NCI-H2029 treated with DMSO at 0.1 percent for 48 hours (cell line): ENCODE data around the gene MID1IP1.

ENCODE experiments used
- DNase-seq: peaks from one replicate; lab custom pipeline; 2025; lab: John Stamatoyannopoulos, UW

The MID1IP1 gene

DNA sequence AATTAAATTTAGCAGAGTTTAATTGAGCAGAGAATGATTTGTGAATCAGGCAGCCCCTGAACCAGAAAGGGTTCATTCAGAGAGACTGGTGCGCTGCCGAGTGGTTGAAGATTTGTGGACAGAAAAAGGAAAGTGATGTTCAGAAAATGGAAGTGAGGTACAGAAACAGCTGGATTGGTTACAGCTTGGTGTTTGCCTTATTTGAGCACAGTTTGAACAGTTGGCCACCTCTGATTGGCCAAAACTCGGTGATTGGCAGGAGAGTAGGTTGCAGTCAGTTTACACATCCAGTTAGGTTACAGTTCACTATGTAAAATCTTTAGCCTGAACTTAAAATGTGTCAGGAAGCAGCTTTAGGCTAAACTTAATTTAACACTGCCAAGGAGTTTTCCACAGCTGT, 14.9 kb downstream of the MID1IP1 start:
- DNase-seq, result no peak

DNA sequence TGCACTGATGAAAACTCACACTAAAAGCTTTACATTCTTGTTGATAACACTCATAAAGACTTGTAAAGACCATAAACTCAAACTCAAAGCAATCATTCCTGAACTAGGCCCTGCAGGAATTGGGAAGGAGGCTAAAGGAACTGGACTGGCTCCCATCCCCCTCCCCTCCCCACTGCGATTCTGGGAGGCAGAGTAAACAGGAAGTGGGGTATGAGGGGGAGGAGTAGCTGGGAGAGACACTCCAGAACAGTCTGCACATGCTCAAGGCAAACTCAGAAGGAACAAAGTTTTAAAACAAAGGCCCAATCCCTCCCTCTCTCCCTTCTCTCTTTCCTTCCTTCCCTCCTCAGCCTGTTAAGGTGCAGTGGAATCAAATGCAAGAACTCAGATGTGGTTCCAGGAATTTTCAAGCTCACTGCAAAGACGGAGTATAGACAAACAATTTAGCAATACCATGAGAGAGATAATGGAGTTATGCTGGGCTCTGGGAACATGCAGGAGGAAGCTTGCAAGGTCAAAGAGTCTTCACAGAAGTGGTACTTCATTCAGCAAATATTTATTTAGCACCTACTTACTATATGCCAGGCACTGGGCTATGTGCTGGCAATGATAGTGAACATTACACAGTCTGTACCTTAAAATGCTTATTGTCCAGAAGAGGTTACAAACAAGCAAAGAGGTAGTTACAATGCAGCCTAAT, 15.9 kb downstream of the MID1IP1 start:
- no peak for DNase-seq

DNA sequence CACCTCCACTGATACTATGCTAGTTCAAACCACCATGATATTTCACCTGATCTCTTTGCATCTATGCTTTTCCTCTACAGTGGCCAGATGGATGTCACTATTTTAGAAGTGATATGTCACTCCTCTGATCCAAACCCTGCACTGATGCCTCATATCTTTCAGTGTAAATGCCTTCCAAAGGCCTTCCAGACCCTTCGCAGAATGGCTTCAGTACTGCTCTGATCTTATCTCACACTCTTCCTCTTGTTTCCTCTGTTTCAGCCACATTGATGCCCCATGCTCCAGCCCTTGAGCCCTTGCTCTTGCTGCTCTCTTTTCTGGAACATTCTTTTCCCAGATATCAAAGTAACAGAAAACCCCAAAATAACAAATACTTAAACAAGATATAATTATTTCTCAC, 17.9 kb downstream of the MID1IP1 start:
- no peak for DNase-seq

DNA sequence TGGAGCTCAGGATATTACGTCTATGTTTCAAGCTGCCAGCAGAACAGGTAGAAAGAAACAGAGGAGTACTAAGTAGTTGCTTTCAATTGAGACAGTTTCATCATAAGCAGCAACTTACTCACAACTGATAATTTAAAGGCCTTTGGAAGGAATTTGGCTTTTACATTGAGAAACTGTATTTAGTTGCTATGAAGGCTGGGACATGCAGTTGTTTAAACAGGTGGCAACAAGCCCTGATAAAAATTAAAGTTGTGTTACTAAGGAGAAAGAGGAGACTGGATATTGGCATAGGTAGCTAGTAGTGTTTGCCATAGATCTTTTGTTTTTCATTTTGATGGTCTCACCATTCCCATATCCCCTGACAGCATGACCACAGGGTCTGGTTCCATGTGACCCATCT, 18.4 kb downstream of the MID1IP1 start:
- DNase-seq, result no peak

DNA sequence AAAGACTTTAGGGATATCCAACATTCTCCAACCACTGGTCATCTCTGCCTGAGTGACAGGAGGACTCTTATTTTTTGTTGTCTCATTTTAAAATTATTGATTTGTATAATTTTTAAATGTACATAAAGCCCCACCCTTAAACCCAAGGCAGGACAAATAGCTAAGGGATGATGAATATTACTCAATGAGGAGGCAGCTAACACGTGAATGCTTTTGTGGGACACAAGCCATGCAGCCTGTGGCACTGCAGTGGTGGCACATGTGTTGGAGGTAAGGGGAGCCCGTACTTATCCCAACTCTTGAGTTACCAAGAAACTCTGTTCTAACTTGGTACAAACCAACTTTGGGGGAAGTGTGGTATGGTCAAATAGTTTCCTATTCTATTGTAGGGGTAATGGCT, 19.5 kb downstream of the MID1IP1 start:
- DNase-seq, result no peak

DNA sequence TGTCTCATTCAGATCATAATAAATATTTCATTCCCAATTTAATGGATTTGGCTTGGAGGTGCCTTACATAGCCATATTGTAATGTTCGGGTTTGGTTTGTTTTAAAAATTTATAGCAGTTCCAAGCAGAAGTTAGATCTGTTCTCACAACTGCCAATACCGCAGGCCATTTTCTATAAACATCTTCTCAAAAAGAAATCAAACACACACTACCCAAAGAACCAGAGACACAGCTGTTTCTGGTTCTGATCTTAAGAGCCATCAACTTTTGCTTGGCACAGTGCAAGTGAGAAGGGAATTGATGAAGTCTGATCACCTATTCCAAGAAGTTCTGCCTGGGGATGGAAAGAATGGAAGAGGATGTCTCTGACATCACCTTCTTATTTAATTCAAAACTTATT, 22.9 kb downstream of the MID1IP1 start:
- DNase-seq, result no peak

DNA sequence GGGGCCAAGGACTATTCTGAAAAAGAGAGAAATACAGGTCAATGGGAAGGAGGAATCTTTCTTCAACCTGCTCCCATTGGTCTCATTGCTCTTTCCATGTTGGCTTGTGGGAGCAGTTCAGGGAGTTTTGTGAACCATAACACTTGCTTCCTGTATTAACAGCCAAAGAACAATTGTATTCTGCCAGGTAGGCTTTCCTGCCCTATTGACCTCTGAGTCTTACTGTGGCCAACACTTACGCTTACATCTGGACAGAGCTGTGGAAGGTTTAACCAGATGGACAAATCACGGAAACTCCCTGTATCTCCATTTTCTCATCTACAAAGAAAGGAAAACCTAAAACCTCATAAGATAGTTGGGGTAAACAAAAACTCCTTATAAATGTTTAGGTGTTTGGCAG, 30.7 kb downstream of the MID1IP1 start:
- DNase-seq, result no peak

DNA sequence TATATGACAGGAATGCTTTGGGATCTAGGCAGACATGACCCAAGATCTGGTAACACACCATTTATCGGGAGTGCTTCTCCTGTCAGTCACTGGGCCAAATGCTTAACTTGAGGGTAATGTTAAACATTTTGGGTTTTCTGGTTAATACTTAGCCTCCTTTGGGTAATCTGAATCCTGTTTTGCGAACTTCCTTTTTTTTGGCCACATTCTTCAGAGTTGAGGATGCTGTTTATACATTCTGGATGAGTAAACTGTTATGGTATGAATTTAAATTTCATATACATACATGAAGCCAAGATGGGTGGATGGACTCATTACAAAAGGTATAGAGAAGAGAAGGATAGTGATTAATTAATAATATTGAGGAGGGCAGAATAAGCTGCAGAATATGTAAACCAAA, 36.1 kb downstream of the MID1IP1 start:
- DNase-seq, result no peak

DNA sequence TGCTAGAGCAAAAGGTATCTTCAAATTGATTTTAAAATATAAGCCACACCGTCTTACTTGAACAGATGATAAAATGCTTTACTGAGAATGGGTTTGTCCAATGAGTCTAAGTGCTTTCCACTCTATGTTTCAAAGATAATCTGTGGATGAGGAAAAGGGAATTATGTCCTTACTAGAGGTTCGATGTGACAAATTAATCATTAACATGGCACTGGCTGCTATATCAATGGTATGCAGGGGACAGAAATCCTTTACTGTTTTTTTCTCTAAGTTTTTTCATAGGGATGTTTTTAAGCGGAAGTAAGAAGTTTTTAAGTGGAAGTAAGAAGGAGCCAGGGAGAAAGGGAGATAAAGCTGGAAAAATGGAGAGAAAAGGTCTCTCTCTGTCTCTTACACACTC, 38.0 kb downstream of the MID1IP1 start:
- DNase-seq, result no peak

DNA sequence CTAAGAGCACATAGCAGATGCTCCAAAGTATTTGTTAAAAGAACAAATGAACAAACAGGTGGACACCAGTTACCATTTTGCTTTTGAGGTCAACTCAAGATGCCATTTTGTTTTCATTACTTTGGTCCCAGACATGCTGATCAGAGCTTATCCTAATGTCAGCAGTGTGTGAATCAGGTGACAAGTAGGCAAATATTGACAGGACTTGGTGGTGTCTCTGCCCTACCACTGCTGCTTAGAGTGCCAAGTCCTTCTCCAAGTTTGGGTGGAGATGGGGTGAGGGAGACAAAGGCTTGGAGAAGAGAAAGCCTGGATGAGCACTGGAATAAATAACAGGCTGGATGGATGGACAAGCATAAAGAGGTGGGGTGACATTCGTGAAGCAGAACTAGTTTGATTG, 38.7 kb downstream of the MID1IP1 start:
- DNase-seq, result no peak

DNA sequence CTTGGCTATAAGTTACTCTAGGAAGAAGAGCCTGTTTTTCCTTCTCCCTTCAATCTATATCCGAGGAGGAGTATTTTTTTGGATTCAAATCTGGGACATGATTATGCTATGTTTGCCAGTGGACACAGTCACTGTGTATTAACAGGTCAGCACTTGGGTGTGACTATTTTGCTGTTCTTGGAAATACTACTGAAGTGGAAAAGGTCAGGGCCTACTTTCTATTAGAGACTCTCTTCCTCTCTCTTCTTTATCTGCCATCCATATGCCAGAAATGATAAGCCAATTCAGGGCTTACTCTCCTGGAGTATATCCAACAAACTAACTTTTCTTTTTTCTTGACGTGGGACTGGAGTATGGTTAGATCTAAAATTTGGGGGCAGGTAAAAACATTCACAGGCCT, 40.5 kb downstream of the MID1IP1 start:
- no peak for DNase-seq

DNA sequence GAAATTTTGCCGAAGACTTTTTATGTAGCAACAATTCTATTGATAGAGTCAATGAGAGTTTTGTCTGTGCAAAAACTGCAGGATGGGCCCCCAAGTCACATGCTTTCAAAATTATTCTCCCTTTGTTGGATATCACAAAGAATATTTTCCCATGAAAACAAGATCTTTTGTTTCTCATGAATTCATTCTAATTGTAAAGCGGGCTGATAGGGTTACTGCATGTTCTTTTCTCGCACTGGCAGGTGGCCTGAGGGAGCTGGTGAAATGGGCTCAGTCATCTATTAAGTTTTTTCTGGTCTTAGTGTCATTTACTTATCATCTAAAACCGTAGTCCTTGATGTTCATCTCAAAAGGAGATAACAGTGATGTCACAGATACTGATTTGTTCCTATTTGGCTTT, 44.2 kb downstream of the MID1IP1 start:
- DNase-seq, result no peak

DNA sequence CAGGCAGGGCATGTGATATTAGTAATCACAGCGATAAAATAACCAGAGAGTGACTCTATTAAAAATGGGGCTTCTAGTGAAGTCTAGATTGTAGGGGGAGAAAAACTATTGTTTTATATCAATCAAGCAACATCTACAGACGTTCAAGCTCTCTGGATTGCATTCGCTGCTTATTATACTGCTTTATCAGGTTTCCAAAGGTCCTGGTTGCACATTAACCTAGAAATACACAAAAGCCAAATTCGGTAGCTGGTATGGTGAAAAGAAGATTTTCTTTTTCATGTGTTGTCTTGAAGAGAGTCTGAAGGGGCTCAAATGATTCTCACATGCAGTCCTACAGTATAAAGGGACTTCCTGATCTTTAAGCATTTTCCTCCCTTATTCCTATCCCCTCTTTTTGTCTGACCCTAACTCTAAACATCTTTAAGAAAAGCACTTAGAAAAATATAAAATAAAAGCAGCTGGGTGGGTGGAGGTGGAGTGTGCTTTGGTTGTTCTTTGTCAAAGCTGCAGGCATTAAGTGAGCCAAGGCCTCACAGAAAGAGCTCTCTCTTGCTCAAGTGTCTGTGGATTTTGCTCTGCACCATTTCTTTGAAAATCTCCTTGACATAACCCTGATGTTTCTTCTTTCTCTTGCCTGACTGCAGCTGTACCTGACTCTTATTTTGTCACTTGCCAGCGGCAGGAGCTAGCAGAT, 46.1 kb downstream of the MID1IP1 start:
- DNase-seq, result no peak

DNA sequence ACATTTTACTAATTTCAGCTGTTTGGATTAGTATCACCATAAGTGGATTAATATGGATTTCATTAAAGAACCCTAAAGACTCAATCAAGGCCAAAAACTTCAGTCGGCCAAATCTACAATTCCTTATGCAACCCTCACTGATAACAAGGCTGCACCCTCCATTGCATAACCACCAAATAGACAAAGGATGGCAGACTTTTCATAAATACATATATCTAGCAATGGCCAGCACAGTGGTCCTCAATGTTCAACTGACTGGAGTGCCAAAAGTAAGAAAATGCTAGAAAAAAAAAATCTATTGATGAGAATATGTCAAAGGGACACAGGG, 46.6 kb downstream of the MID1IP1 start:
- DNase-seq, result no peak

DNA sequence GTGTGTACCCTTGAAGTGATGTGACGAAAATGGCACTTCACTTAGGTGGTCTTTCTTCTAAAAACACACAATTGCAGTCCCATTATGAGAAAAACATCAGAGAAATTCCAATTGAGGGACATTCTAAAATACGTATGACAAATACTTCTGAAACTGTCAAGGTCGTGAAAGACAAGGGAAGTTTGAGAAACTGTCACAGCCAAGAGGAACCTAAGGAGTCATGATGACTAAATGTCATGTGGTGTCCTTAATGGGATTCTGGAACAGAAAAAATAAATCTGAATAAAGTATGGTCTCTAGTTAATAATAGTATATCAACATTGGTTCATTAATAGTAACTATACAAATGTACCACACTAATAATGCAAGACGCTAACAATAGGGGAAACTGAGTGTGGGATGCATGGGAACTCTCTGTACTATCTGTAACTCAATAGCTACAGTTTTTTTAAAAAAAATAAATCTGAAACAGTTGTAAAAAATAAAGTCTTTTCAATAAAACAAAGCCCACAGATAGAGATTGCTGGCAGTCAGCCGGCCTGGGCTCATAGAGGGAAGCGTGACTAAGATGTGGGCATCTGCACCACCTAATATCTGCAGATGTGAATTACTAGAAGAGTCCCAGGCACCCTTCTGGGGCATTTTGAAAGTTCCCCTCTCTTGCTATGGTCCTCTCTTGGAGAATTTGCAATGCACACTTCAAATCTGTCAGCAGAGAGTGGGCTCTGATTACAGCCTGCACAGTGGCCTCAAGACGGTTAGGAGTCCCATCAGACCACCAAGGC, 47.6 kb downstream of the MID1IP1 start:
- DNase-seq, result no peak

DNA sequence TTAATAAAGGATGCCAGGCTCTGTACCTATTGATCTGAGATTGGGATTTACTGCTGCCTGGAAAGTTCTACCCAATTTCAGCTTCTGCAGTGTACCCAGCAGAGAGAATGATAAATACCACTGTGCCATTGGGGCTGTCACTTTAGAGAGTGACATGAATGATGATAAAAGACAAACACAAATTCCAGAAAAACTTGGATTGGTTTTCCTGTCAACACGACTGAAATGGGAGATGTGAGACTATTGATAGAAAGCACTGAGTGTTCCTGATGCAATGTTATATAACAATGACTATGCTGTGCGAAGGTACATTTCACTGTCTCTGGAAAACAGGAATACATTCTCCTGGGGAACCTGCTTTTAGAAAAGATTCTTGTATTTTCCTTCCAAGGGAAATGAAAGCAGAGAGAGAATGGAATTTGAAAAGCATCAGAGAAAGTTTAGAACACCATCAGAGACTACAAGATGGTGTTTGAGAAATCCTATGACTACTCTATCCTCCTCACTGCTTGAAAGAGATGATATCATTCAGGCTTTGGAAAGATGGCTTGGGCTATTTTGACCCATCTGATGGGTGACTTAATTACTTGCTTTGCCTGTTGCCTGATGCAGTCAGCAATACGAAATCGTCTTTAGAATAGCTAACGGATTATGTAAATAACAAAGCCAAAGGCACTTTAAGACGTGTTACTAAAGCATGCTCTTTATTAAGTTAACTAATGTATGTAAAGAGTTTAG, 49.7 kb downstream of the MID1IP1 start:
- no peak for DNase-seq

DNA sequence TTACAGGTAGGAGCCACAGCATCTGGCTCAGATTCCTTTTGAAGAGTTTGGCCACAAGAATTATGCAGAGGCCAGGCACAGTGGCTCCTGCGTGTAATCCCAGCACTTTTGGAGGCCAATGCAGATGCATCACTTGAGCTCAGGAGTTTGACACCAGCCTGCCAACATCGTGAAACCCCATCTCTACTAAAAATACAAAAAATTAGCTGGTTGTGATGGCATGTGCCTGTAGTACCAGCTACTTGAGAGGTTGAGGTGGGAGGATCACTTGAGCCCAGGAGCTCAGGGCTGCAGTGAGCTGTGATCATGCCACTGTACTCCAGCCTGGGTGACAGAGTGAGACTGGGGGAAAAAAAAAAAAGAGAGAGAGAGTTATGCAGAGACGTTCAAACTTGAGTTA, 53.0 kb downstream of the MID1IP1 start:
- DNase-seq, result no peak
